GM12878 (cell line): ENCODE measurements around the gene CDC34. TPM values are rescaled to one million over a fixed set of nuclear protein-coding genes. Genes with fewer than 3 reads are reported as not detected.

Experiments
- ATAC-seq: fragments of 200-7000 bp; cut with Tn5 transposase; 3 replicates; pipeline ENCODE4 v1.9.1; 2020; ENCODE audit warnings: mild to moderate bottlenecking, moderate library complexity
- BruUV-seq: library from RNA; stranded (reverse); fragments of 400-500 nt; replicated peaks from 2 replicates; lab custom pipeline; 2021; lab: Mats Ljungman, UMichigan
- CTCF ChIA-PET: fragments of 300-600 bp; sonication (Branson Sonifier 250); formaldehyde crosslinking; extraction: SDS; loops from one replicate; lab custom pipeline; 2021; ENCODE audit warnings: inconsistent platforms; lab: Yijun Ruan, JAX
- POLR2A ChIA-PET: fragments of 350-600 bp; formaldehyde crosslinking; extraction: SDS; loops from one replicate; lab custom pipeline; 2021; ENCODE audit warnings: inconsistent platforms; lab: Charles Lee
- RAD21 ChIA-PET: fragments of 300-600 bp; sonication (Branson Sonifier 250); formaldehyde crosslinking; loops from one replicate; lab custom pipeline; 2023; ENCODE audit warnings: antibody characterized with exemption; ENCODE audit not compliant: unreplicated experiment; lab: Charles Lee
- SMC1A ChIA-PET: fragments of 300-600 bp; sonication (Branson Sonifier 250); formaldehyde crosslinking; loops from one replicate; lab custom pipeline; 2023; ENCODE audit not compliant: unreplicated experiment, uncharacterized antibody; lab: Charles Lee
- DNase-seq: peaks from one replicate; pipeline ENCODE4 v3.0.0-alpha.2; 2011; ENCODE audit warnings: low read depth, low spot score
- FAIRE-seq: peaks from 3 replicates; lab custom pipeline; 2011; peaks lifted over from hg19 to GRCh38; lab: Jason Lieb, UNC
- H2AFZ ChIP-seq: 2 replicates; pipeline ENCODE4 v1.6.0; 2011; ENCODE audit warnings: low read depth, low read length, control low read depth; ENCODE audit not compliant: control insufficient read depth
- H3K27ac ChIP-seq: 2 replicates; pipeline ENCODE4 v1.5.1; 2011; ENCODE audit warnings: control low read depth; ENCODE audit not compliant: control insufficient read depth, insufficient read depth
- H3K27me3 ChIP-seq, 2 experiments: replicated peaks in 1 of 2; 2 replicates each; pipeline versions ENCODE4 v1.6.0 to v1.6.1; 2011; ENCODE audit warnings: low read length in 1 of 2; ENCODE audit not compliant: control insufficient read depth in 2 of 2, insufficient read depth in 2 of 2
- H3K36me3 ChIP-seq, 2 experiments: 2 replicates each; pipeline ENCODE4 v1.5.1; 2011; ENCODE audit warnings: low read length in 1 of 2; ENCODE audit not compliant: control insufficient read depth in 2 of 2, insufficient read depth in 2 of 2
- H3K4me1 ChIP-seq: 2 replicates; pipeline ENCODE4 v1.6.1; 2011; ENCODE audit warnings: mild to moderate bottlenecking, low read length, moderate library complexity, mixed read lengths; ENCODE audit not compliant: control insufficient read depth, insufficient read depth
- H3K4me2 ChIP-seq: 2 replicates; pipeline ENCODE4 v1.6.0; 2011; ENCODE audit warnings: control low read depth; ENCODE audit not compliant: control insufficient read depth, insufficient read depth
- H3K4me3 ChIP-seq: fragments of 200-600 bp; sonication (generic); 2 replicates; pipeline ENCODE4 v1.5.1; 2016
- H3K79me2 ChIP-seq: 2 replicates; pipeline ENCODE4 v1.6.0; 2011; ENCODE audit warnings: low read length; ENCODE audit not compliant: control insufficient read depth, insufficient read depth
- H3K9ac ChIP-seq: 2 replicates; pipeline ENCODE4 v1.8.0; 2011; ENCODE audit warnings: low read length, control low read depth, mixed read lengths; ENCODE audit not compliant: control insufficient read depth, insufficient read depth
- H3K9me3 ChIP-seq: replicated peaks from 3 replicates; pipeline ENCODE4 v1.5.1; 2011; ENCODE audit warnings: mild to moderate bottlenecking, low read length; ENCODE audit not compliant: control insufficient read depth, insufficient read depth
- H4K20me1 ChIP-seq: 2 replicates; pipeline ENCODE4 v1.6.0; 2011; ENCODE audit not compliant: control insufficient read depth, insufficient read depth
- BCLAF1 ChIP-seq: fragments of 450-650 bp; IDR thresholded peaks from 2 replicates; pipeline ENCODE4 v1.6.1; 2017; ENCODE audit warnings: antibody characterized with exemption, mild to moderate bottlenecking, moderate library complexity
- BRCA1 ChIP-seq: IDR thresholded peaks from 2 replicates; pipeline ENCODE4 v1.6.1; 2011; ENCODE audit warnings: low read depth, low read length, improper control_type of control experiment
- CREM ChIP-seq: IDR thresholded peaks from 2 replicates; pipeline ENCODE4 v1.6.1; 2014; ENCODE audit warnings: antibody characterized with exemption, low read depth
- E2F4 ChIP-seq: IDR thresholded peaks from 2 replicates; pipeline ENCODE4 v1.6.1; 2012; ENCODE audit warnings: low read depth, low read length, improper control_type of control experiment
- IKZF1 ChIP-seq: fragments of 450-650 bp; conservative IDR thresholded peaks from 2 replicates; pipeline ENCODE4 v1.6.1; 2017; ENCODE audit warnings: antibody characterized with exemption, mild to moderate bottlenecking
- MYC ChIP-seq: IDR thresholded peaks from 2 replicates; pipeline ENCODE4 v1.6.1; 2011; ENCODE audit warnings: mild to moderate bottlenecking, low read length, moderate library complexity, inconsistent platforms; ENCODE audit not compliant: insufficient read depth, insufficient replicate concordance, insufficient read length, severe bottlenecking
- NFIC ChIP-seq: IDR thresholded peaks from 2 replicates; pipeline ENCODE4 v1.6.1; 2012; ENCODE audit warnings: low read depth, mild to moderate bottlenecking, inconsistent platforms, low read length, moderate library complexity
- POLR2A ChIP-seq: IDR thresholded peaks from 2 replicates; pipeline ENCODE4 v1.6.1; 2011; ENCODE audit warnings: low read depth, mild to moderate bottlenecking, low read length
- SMAD5 ChIP-seq: IDR thresholded peaks from 2 replicates; pipeline ENCODE4 v1.6.1; 2016; ENCODE audit warnings: antibody characterized with exemption, low read depth
- STAT3 ChIP-seq: IDR thresholded peaks from 2 replicates; pipeline ENCODE4 v1.6.1; 2011; ENCODE audit warnings: low read depth, low read length, improper control_type of control experiment
- ZBED1 ChIP-seq: IDR thresholded peaks from 2 replicates; pipeline ENCODE4 v1.6.1; 2016; ENCODE audit warnings: borderline replicate concordance
- WGBS: methylation state at CpG from one replicate; pipeline ENCODE4 v1.1.6; 2016; ENCODE audit warnings: low lambda C conversion rate; ENCODE audit not compliant: insufficient replicate concordance, insufficient coverage; ENCODE audit errors: missing lambda C conversion rate; 5-methylcytosine and 5-hydroxymethylcytosine counted together
- in situ Hi-C: fragments of 300-500 bp; cut with MboI; formaldehyde crosslinking; loops from 9 replicates; pipeline ENCODE4 v1.14.3; 2018; ENCODE audit warnings: mixed read lengths
- intact Hi-C: fragments of 100-400 bp; cut with micrococcal nuclease; formaldehyde crosslinking; loops from one replicate; pipeline ENCODE4 v1.14.2; 2022; ENCODE audit not compliant: unreplicated experiment
- polyA plus RNA-seq, 11 experiments: library from polyadenylated mRNA; depleted of rRNA in 4 of 11; unstranded in 6 of 11; stranded (reverse) in 5 of 11; fragments of >200 nt; fragmentation: Nextera tagmentation in 4 of 11; fragmentation: Illumina TruSeq in 1 of 11; extraction: Ambion mirVana in 4 of 11; extraction: Trizol in 1 of 11; gene quantifications; 1 replicate in 1 of 11; 2 replicates in 10 of 11; pipeline versions ENCODE4 v1.2.1 to v1.2.3, GENCODE V29; 2011 to 2016; ENCODE audit warnings: inconsistent platforms in 2 of 11, missing spikeins in 2 of 11, low read depth in 1 of 11
- total RNA-seq, 4 experiments: library from RNA; depleted of rRNA in 3 of 4; stranded (reverse); fragments of >200 nt in 3 of 4; fragmentation: Illumina TruSeq in 1 of 4; extraction: Trizol in 1 of 4; gene quantifications; 2 replicates each; pipeline versions ENCODE4 v1.2.1 to v1.2.3, GENCODE V29; 2013 to 2021

The CDC34 gene
- total and polyA plus RNA-seq, 10 of the 15 experiments (the other 5 are each of a cell fraction or from before 2014, with no cell fraction given) = 0.31 to 48.9 (median 28.5) TPM

- DNase-seq (no peak), ATAC-seq (peak; percentile 68), FAIRE-seq (no peak)
- no peak for TF ChIP-seq SMAD5
- TF ChIP-seq POLR2A = peak; percentile 51
- Histone ChIP-seq H3K27ac (no peak within 1 kb of the TSS), H3K36me3 (no peaks in the 10 kb centered on the region; a peak in 2 of 4 replicates), H3K4me1 (no peaks in the 10 kb centered on the region), H3K9me3 (no peaks in the 10 kb centered on the region), H2AFZ (no peak within 1 kb of the TSS), H4K20me1 (no peaks in the 10 kb centered on the region; the same call in 1 of the 2 replicates), H3K9ac (no peak within 1 kb of the TSS), H3K79me2 (no peaks in the 10 kb centered on the region), H3K4me2 (no peak within 1 kb of the TSS), H3K4me3 (no peak within 1 kb of the TSS), H3K27me3 (no peaks in the 10 kb centered on the region)
- SMC1A ChIA-PET = no interaction called here
- POLR2A ChIA-PET = no interaction called here
- 60% methylated on average over 24 of the region's 31 CpGs for WGBS
- RAD21 ChIA-PET = no interaction called here
- BruUV-seq = no TSS peak
- in situ Hi-C loops (no loop called here), intact Hi-C loops (no loop called here)
- CTCF ChIA-PET = no interaction called here
Observed at GRCh38 chr19:543910-544608, 12.5 kb downstream of the CDC34 start, which contains the start of gene GZMM. Gene GZMM, plus strand, starts transcription at chr19:544053. Its CDS starts 19 bp downstream, at chr19:544072.

- SMC1A ChIA-PET = no interaction called here
- WGBS = 79% methylated on average over 14 of the region's 15 CpGs
- no TSS peak for BruUV-seq
- TF ChIP-seq ZBED1 = no peak
- no peak for TF ChIP-seq BCLAF1
- no peak for TF ChIP-seq NFIC
- TF ChIP-seq STAT3 = no peak
- TF ChIP-seq E2F4 = no peak
- no peak for TF ChIP-seq IKZF1
- TF ChIP-seq CREM = no peak
- no peak for TF ChIP-seq BRCA1
- TF ChIP-seq MYC = no peak
Observed at GRCh38 chr19:547117-547516, 15.6 kb downstream of the CDC34 start.

More at GRCh38 chr19:547117-547516, 15.6 kb downstream of the CDC34 start:
- no peaks in the 10 kb centered on the region for H3K36me3 ChIP-seq
- in situ Hi-C loops = no loop called here
- no peaks in the 10 kb centered on the region for H3K79me2 ChIP-seq
- ChIA-PET POLR2A (no interaction called here), CTCF (no interaction called here), RAD21 (no interaction called here)
- H3K9ac ChIP-seq = no peak overlapping the region
- no peaks in the 10 kb centered on the region for H3K9me3 ChIP-seq
- H3K27me3 ChIP-seq = no peaks in the 10 kb centered on the region
- FAIRE-seq (no peak), ATAC-seq (no peak), DNase-seq (no peak)
- H4K20me1 ChIP-seq = no peaks in the 10 kb centered on the region
- no peak overlapping the region for H3K4me2 ChIP-seq
- no peak overlapping the region for H3K27ac ChIP-seq
- H3K4me3 ChIP-seq = no peak overlapping the region
- intact Hi-C loops = no loop called here
- H2AFZ ChIP-seq = no peak overlapping the region
- no peaks in the 10 kb centered on the region for H3K4me1 ChIP-seq
